Suprapubic skin (tissue), 4 donors: ENCODE measurements around the gene ARVCF. TPM values are rescaled to one million over a fixed set of nuclear protein-coding genes. Genes with fewer than 3 reads are reported as not detected.

Experiments used
- DNase-seq, 2 donors: peaks; one replicate each; pipeline ENCODE4 v3.0.0-alpha.2; 2019; ENCODE audit warnings: low spot score in 2 of 2
- H3K27ac ChIP-seq: fragments of 200-600 bp; sonication (generic); one replicate; pipeline ENCODE4 v1.5.1; 2019
- H3K27me3 ChIP-seq: fragments of 200-600 bp; sonication (generic); one replicate; pipeline ENCODE4 v1.5.1; 2019
- H3K36me3 ChIP-seq: fragments of 200-600 bp; sonication (generic); one replicate; pipeline ENCODE4 v1.5.1; 2019
- H3K4me1 ChIP-seq: fragments of 200-600 bp; sonication (generic); one replicate; pipeline ENCODE4 v1.5.1; 2019
- H3K4me3 ChIP-seq: fragments of 200-600 bp; sonication (generic); one replicate; pipeline ENCODE4 v1.5.1; 2019; ENCODE audit warnings: mild to moderate bottlenecking
- H3K9me3 ChIP-seq: fragments of 200-600 bp; sonication (generic); one replicate; pipeline ENCODE4 v1.5.1; 2019
- EP300 ChIP-seq: sonication (generic); formaldehyde crosslinking; IDR thresholded peaks from one replicate; pipeline ENCODE4 v1.6.1; 2017; ENCODE audit warnings: antibody characterized with exemption
- POLR2A ChIP-seq, 2 donors: fragments of 450-650 bp; IDR thresholded peaks; one replicate each; pipeline ENCODE4 v1.6.1; 2017; ENCODE audit warnings: antibody characterized with exemption in 2 of 2, mild to moderate bottlenecking in 2 of 2, moderate library complexity in 2 of 2
- POLR2AphosphoS5 ChIP-seq, 3 donors: sonication (generic); formaldehyde crosslinking; IDR thresholded peaks; one replicate each; pipeline ENCODE4 v1.6.1; 2017; ENCODE audit warnings: antibody characterized with exemption in 3 of 3
- WGBS: methylation state at CpG from one replicate; pipeline ENCODE4 v1.1.5; 2018; 5-methylcytosine and 5-hydroxymethylcytosine counted together
- total RNA-seq, 4 donors: library from RNA; depleted of rRNA; stranded (reverse); fragments of >200 nt; gene quantifications; one replicate each; pipeline ENCODE4 v1.1.0, GENCODE V29; 2016
- TF ChIP-seq, protein P1 (sequence below), 2 donors: fragments of 200-600 bp in 1 of 2; fragments of 450-650 bp in 1 of 2; sonication (generic) in 1 of 2; IDR thresholded peaks; one replicate each; pipeline ENCODE4 v1.5.1; 2016 to 2019; ENCODE audit warnings: antibody characterized with exemption in 2 of 2, mild to moderate bottlenecking in 1 of 2, moderate library complexity in 1 of 2

The ARVCF gene
- total RNA-seq, 4 donors from 2014 or later = 22.9 to 38.4 (median 26.0) TPM

DNA sequence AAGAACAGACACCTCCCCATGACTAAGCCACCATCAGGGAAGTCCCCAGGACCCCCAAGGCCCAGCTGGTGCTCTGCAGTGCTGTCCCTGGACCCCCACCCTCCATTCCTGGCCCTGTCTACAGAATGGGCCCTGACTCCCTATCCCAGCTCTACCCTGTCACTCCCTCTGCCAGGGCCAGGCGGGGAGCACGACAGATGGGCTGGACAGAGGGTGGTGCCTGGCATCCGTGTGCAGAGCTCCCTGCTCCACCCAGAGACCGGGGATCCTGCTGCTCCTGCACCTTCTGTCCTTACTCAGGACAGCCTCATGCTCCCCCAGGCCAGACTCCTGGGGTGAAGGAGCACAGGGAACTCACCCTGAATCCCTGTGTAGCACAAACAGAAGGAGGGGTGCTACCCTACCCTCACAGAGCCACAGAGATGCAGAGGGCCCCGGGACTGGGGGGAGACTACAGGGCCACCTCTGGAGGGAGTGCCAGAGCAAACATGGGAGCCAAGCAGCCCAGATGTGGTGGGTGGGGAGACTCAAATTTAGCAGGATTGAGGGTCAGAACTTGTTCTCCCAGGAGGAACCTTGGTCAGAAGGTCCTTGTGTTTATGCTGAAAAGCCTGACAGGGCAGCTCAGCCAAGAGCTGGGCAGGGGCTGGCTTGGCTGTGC is 2.0 kb downstream of the ARVCF start:
- DNase-seq = no peak
- TF ChIP-seq, protein P1, sequence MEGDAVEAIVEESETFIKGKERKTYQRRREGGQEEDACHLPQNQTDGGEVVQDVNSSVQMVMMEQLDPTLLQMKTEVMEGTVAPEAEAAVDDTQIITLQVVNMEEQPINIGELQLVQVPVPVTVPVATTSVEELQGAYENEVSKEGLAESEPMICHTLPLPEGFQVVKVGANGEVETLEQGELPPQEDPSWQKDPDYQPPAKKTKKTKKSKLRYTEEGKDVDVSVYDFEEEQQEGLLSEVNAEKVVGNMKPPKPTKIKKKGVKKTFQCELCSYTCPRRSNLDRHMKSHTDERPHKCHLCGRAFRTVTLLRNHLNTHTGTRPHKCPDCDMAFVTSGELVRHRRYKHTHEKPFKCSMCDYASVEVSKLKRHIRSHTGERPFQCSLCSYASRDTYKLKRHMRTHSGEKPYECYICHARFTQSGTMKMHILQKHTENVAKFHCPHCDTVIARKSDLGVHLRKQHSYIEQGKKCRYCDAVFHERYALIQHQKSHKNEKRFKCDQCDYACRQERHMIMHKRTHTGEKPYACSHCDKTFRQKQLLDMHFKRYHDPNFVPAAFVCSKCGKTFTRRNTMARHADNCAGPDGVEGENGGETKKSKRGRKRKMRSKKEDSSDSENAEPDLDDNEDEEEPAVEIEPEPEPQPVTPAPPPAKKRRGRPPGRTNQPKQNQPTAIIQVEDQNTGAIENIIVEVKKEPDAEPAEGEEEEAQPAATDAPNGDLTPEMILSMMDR (IDR thresholded peaks at IDR 0.05) = no peak
- no peak for TF ChIP-seq POLR2AphosphoS5 (IDR thresholded peaks at IDR 0.05)
- TF ChIP-seq EP300 = no peak
- no peak for TF ChIP-seq POLR2A (IDR thresholded peaks at IDR 0.05)
- Histone ChIP-seq H3K4me1 (peaks cover 25% of the 10 kb centered on the region), H3K9me3 (no peaks in the 10 kb centered on the region), H3K27me3 (no peaks in the 10 kb centered on the region), H3K27ac (no peak overlapping the region), H3K4me3 (no peak overlapping the region), H3K36me3 (no peaks in the 10 kb centered on the region)
- 23% methylated on average over 5 of the region's 5 CpGs for WGBS

DNA sequence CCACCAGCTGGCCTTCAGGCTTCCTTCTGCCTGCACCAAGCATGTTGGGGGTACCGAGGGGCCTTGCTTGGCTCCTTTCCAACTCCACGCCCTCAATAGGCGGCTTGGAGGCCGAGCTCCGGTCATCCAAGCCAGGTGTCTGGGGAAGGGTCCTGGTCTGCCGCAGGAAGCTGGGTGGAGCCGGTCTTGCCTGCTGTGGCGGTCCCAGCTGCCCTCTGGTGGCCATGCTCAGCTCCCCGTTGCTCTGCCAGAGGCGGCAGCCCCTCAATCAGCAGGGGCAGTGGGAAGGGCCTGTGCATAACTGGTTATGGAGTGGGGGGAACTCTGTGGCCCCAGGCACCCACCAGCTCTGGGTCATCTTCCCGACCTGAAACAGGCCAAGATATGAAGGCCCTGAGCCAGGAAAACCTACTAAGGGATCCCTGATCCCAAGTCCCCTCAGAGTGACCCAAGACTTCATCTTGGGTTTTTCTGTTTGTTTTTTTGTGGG is 3.2 kb downstream of the ARVCF start:
- DNase-seq = no peak
- Histone ChIP-seq H3K27ac (no peak overlapping the region), H3K27me3 (no peaks in the 10 kb centered on the region), H3K4me3 (no peak overlapping the region), H3K4me1 (peaks cover 25% of the 10 kb centered on the region), H3K9me3 (no peaks in the 10 kb centered on the region), H3K36me3 (no peaks in the 10 kb centered on the region)
- 25% methylated on average over 7 of the region's 11 CpGs for WGBS
- TF ChIP-seq EP300 = no peak
- TF ChIP-seq, protein P1 (IDR thresholded peaks at IDR 0.05) = peak; percentile 30 to 51

DNA sequence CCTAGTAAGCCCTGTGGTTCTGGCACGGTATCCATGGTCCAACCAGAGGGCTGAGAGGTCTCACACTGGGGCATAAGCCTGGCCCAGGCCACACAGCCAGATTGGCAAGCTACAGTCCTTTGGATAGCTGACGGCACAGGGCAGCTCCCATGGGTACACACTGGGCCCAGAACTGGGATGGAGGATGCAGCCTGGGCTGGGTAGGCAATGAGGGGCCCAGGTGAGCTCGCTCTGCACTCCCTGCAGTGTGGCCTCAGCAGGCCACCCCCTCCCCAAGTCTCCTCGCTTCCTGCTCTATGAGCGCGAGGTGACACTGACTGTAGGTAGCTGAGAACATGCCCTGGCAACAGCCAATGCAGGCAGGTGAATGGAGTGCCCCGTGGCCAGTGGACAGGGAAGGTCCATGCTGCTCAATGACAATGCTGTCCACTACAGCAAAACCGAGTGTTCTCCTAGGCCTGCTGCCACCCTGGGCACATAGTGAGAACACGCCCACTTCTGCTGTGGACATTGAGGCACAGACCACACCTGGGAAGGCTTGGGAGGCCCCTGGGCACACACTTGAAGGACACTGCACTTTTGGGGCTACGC is 3.8 kb downstream of the ARVCF start:
- H3K27ac ChIP-seq = no peak overlapping the region
- H3K27me3 ChIP-seq = no peaks in the 10 kb centered on the region
- no peaks in the 10 kb centered on the region for H3K36me3 ChIP-seq
- TF ChIP-seq, protein P1 (IDR thresholded peaks at IDR 0.05) = no peak
- TF ChIP-seq POLR2AphosphoS5 (IDR thresholded peaks at IDR 0.05) (no peak), EP300 (no peak), POLR2A (IDR thresholded peaks at IDR 0.05) (no peak)
- H3K4me3 ChIP-seq = no peak overlapping the region
- no peaks in the 10 kb centered on the region for H3K9me3 ChIP-seq
- peaks cover 25% of the 10 kb centered on the region for H3K4me1 ChIP-seq
- no peak for DNase-seq
- WGBS = 80% methylated on average over 1 of the region's 10 CpGs

DNA sequence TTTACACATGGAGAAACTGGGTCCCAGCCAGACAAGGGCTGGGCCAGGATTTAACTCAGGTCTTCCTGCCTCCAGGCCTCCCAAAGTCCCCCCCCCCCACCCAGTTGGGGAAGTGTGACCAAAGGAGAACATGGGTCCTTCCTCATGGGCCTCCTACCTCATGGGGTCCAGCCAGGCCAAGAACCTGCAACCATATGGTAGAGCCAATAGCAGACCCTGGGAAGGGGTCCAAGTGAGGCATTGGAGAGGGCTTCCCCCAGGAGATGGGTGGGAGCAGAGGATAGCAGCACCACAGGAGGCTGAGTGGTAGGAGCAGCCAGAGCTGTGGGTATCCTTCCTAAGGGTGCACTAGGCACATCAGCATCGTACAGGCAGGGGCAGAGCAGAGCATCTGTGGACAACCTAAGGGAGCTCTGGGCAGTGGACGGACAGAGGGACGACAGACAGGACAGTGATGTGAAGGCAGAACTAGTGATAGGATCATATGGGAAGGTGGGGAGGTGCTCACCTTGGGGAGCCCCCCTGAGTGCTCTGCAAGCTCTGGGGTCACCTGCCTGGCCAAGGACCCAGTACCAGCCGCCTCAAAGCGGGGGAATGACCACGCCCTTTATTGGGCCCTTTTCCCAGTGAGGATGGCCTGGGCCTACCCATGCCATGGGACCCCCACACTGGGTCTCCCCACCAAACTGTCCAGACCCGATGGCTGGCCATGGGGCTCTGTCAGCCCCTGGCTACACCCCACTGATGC is 4.5 kb downstream of the ARVCF start:
- TF ChIP-seq, protein P1 (IDR thresholded peaks at IDR 0.05) = no peak
- TF ChIP-seq POLR2AphosphoS5 (IDR thresholded peaks at IDR 0.05) (no peak), EP300 (no peak), POLR2A (IDR thresholded peaks at IDR 0.05) (no peak)
- WGBS = 97% methylated on average over 6 of the region's 7 CpGs
- no peaks in the 10 kb centered on the region for H3K9me3 ChIP-seq
- H3K36me3 ChIP-seq = no peaks in the 10 kb centered on the region
- no peak overlapping the region for H3K27ac ChIP-seq
- no peak for DNase-seq
- no peaks in the 10 kb centered on the region for H3K27me3 ChIP-seq
- H3K4me3 ChIP-seq = no peak overlapping the region
- H3K4me1 ChIP-seq = peaks cover 21% of the 10 kb centered on the region
